G401.6 (cell line): ENCODE measurements around the gene ABR.

Experiments used
- FAIRE-seq: peaks from 2 replicates; lab custom pipeline; 2012; peaks lifted over from hg19 to GRCh38; lab: Jason Lieb, UNC

Gene ABR

DNA sequence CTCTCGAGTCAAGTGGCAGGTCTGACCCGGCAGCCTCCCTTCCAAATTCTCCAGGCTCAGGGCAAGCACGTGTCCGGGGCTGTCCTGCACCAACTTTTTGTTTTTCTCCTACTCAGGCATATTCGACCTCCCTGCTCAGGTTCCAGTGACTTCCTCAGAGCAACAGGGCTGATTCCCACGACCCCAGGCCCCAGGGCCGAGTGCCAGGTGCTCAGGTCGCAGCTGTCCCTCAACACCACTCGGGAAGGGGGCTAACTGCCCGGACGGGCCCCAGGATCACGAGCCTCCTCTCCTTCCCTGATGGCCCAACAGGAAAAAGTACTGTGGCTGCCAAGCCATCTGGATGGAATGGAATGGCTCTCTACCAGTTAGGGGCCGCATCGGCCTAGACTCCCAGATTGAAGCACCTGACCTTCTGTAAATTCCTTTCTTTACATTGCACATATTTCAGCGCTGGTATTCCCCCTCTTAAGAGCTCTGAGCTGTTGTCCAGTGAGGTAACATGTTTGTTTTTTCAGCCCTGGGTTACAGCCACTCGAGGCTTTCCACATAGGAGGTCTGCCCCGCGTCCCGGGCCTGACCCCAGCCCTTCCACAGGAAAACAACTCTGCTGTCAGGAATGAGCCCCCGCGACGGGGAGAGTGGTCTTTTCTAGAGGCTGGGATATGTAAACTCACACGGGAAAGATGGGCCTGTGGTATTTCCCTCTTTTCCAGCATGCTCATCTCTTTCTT lies 225.2 kb downstream of the ABR start:
- FAIRE-seq = peak; percentile 98

DNA sequence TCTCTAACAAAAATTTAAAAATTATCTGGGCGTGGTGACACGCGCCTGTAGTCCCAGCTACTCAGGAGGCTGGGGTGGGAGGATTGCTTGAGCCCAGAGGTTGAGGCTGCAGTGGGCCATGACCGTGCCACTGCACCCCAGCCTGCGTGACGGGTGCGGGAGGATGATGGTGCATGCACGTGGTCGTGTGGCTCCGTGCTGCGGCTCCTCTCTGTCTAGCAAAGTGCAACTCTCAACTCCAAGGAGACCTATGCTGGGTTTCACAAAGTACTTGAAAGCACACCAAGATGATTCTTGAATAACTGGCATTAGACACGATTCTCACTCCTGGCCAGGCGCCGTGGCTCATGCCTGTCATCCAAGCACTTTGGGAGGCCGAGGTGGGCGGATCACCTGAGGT lies 226.0 kb downstream of the ABR start:
- no peak for FAIRE-seq
